ENCODE data around the gene MYL4.
"Not testable (repeated sequence)": the region's sequence is repeated elsewhere in the genome, so short reads cannot be mapped to it uniquely, and the experiment has no call there.

The MYL4 gene

GRCh38 chr17:47210779-47211178 lies 1.6 kb downstream of the MYL4 start:
- Histone ChIP-seq H3K4me3 (ENCODE audit: low read length) (no peak overlapping the region), H3K4me2 (ENCODE audit: low read length) (no peak overlapping the region), H3K4me1 (ENCODE audit: control insufficient read depth, insufficient read depth, low read length) (peaks cover 8% of the 10 kb centered on the region), H3K36me3 (ENCODE audit: insufficient read depth, low read length) (no peaks in the 10 kb centered on the region), H3K9me3 (replicated peaks; ENCODE audit: low read length) (no peaks in the 10 kb centered on the region), H3K27me3 (ENCODE audit: control insufficient read depth, insufficient read depth, low read length) (no peaks in the 10 kb centered on the region), H3K9ac (ENCODE audit: low read depth, low read length) (no peak overlapping the region)

- peaks cover 7% of the 10 kb centered on the region for H3K4me1 ChIP-seq (ENCODE audit: control insufficient read depth, insufficient read depth, low read length)
- no peaks in the 10 kb centered on the region for H3K9me3 ChIP-seq (replicated peaks; ENCODE audit: low read length)
- no peaks in the 10 kb centered on the region for H3K27me3 ChIP-seq (ENCODE audit: control insufficient read depth, insufficient read depth, low read length)
- no peak overlapping the region for H3K9ac ChIP-seq (ENCODE audit: low read depth, low read length)
- no peaks in the 10 kb centered on the region for H3K36me3 ChIP-seq (ENCODE audit: insufficient read depth, low read length)
- H3K4me2 ChIP-seq (ENCODE audit: low read length) = no peak overlapping the region
- H3K4me3 ChIP-seq (ENCODE audit: low read length) = no peak overlapping the region
These were observed 3.3 kb downstream of the MYL4 start for GRCh38 chr17:47212458-47212857.

- Histone ChIP-seq H3K36me3 (ENCODE audit: insufficient read depth, low read length) (no peaks in the 10 kb centered on the region), H3K9me3 (replicated peaks; ENCODE audit: low read length) (no peaks in the 10 kb centered on the region), H3K27me3 (ENCODE audit: control insufficient read depth, insufficient read depth, low read length) (no peaks in the 10 kb centered on the region)
These were observed 4.4 kb downstream of the MYL4 start for GRCh38 chr17:47213540-47213939.

DNA sequence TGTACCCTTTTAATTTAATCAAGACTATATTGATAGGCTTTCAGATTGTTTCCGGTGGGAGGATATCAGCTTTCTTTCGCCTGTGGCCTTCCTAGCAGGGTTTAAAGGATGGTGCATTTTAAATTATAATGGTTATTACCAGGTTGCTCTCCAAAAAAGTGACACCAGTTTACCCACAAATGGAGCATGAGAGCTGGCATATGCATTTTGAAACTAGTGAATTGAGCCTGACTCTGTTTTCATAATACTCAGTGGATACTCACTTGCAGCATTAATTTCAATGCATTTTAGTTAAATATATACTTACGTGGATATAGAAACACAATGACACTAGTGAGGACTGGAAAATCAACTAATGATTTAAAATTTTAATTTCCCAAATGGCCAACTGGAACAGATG lies 5.8 kb downstream of the MYL4 start:
- Histone ChIP-seq H3K4me2 (ENCODE audit: low read length) (no peak overlapping the region), H3K36me3 (ENCODE audit: insufficient read depth, low read length) (no peaks in the 10 kb centered on the region), H3K9ac (ENCODE audit: low read depth, low read length) (no peak overlapping the region), H3K27me3 (ENCODE audit: control insufficient read depth, insufficient read depth, low read length) (no peaks in the 10 kb centered on the region), H3K9me3 (replicated peaks; ENCODE audit: low read length) (no peaks in the 10 kb centered on the region), H3K4me3 (ENCODE audit: low read length) (no peak overlapping the region), H3K4me1 (ENCODE audit: control insufficient read depth, insufficient read depth, low read length) (peaks cover 6% of the 10 kb centered on the region)

More at GRCh38 chr17:47213540-47213939, 4.4 kb downstream of the MYL4 start:
- H3K4me2 ChIP-seq (ENCODE audit: low read length) = no peak overlapping the region
- H3K4me3 ChIP-seq (ENCODE audit: low read length) = no peak overlapping the region
- H3K4me1 ChIP-seq (ENCODE audit: control insufficient read depth, insufficient read depth, low read length) = peaks cover 7% of the 10 kb centered on the region
- H3K9ac ChIP-seq (ENCODE audit: low read depth, low read length) = no peak overlapping the region

- H3K4me3 ChIP-seq (ENCODE audit: low read length); H3K4me2 ChIP-seq (ENCODE audit: low read length); H3K4me1 ChIP-seq (ENCODE audit: control insufficient read depth, insufficient read depth, low read length); H3K36me3 ChIP-seq (ENCODE audit: insufficient read depth, low read length); H3K9me3 ChIP-seq (replicated peaks; ENCODE audit: low read length); H3K27me3 ChIP-seq (ENCODE audit: control insufficient read depth, insufficient read depth, low read length); H3K9ac ChIP-seq (ENCODE audit: low read depth, low read length): not testable (repeated sequence)
These were observed 7.7 kb downstream of the MYL4 start for GRCh38 chr17:47216821-47217220.

- not testable (repeated sequence) for H3K4me2 ChIP-seq (ENCODE audit: low read length); H3K4me3 ChIP-seq (ENCODE audit: low read length); H3K27me3 ChIP-seq (ENCODE audit: control insufficient read depth, insufficient read depth, low read length); H3K4me1 ChIP-seq (ENCODE audit: control insufficient read depth, insufficient read depth, low read length); H3K36me3 ChIP-seq (ENCODE audit: insufficient read depth, low read length); H3K9ac ChIP-seq (ENCODE audit: low read depth, low read length); H3K9me3 ChIP-seq (replicated peaks; ENCODE audit: low read length)
These were observed 8.1 kb downstream of the MYL4 start for GRCh38 chr17:47217279-47217678.

DNA sequence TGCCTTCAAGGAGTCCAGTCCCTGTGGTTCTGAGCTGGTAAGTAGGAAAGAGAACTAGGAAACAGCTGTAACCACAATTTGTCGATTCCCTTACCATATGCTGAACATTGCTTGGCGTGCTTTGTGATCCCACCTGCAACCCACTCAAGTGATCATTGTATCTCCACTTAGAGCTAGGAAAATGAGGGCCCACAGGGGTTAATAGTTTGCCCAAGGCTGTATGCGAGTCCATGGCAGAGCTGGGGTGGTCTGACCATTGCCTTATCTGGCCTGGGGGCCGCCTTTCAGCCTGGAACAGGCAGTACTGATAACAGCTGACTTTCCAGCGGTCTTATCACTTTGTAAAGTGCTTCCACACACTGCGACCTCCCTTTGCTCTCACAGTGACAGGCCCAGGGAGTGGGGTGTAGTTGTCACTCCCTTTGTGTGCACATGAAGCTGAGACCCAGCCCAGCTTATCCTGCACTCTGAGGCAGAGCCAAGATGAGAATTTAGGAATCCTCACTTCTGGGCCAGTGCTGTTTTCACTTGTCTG lies 9.8 kb downstream of the MYL4 start:
- no peak overlapping the region for H3K9ac ChIP-seq (ENCODE audit: low read depth, low read length)
- no peaks in the 10 kb centered on the region for H3K36me3 ChIP-seq (ENCODE audit: insufficient read depth, low read length)
- H3K9me3 ChIP-seq (replicated peaks; ENCODE audit: low read length) = no peaks in the 10 kb centered on the region
- no peak overlapping the region for H3K4me3 ChIP-seq (ENCODE audit: low read length)
- H3K4me1 ChIP-seq (ENCODE audit: control insufficient read depth, insufficient read depth, low read length) = peaks cover 8% of the 10 kb centered on the region
- H3K27me3 ChIP-seq (ENCODE audit: control insufficient read depth, insufficient read depth, low read length) = no peaks in the 10 kb centered on the region
- no peak overlapping the region for H3K4me2 ChIP-seq (ENCODE audit: low read length)

DNA sequence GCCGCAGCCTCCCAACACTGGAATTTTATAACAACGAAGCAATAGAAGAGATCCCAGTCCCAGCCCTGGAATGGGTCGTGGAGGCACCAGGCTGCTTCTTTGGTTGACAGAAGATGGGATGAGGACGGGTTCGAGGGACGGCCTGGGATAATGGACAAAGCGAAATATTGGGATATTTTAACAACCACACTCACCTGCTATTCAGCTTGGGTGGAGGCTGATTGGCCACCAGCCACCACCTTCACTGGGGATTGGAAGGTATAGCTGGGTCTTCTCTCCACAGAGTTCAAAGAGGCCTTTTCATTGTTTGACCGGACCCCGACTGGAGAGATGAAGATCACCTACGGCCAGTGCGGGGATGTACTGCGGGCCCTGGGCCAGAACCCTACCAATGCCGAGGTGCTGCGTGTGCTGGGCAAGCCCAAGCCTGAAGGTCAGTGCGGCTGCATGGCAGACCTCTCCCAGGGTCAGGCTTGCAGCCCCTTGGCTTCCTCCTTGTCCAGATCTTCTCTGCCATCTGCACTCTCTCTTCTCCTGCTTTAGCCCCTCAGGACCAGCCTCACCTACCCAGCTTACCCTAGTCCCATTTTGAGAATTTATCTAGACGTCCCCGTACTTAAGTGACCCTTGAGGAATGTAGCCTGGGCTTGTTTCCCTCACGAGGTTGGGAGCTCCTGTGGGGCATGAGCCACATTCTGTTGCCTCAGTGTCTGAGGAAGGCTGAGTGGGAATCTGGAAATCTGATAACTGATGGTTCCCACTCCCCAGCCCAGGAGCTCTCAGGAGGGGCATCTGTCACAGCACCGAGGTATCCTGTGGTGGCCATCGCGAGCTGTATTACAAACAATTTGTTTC lies 10.7 kb downstream of the MYL4 start:
- Histone ChIP-seq H3K27me3 (ENCODE audit: control insufficient read depth, insufficient read depth, low read length) (no peaks in the 10 kb centered on the region), H3K36me3 (ENCODE audit: insufficient read depth, low read length) (no peaks in the 10 kb centered on the region), H3K9ac (ENCODE audit: low read depth, low read length) (no peak overlapping the region), H3K4me3 (ENCODE audit: low read length) (no peak overlapping the region), H3K9me3 (replicated peaks; ENCODE audit: low read length) (no peaks in the 10 kb centered on the region), H3K4me1 (ENCODE audit: control insufficient read depth, insufficient read depth, low read length) (peaks cover 13% of the 10 kb centered on the region), H3K4me2 (ENCODE audit: low read length) (no peak overlapping the region)

GRCh38 chr17:47220531-47220999 lies 11.4 kb downstream of the MYL4 start:
- peaks cover 20% of the 10 kb centered on the region for H3K4me1 ChIP-seq (ENCODE audit: control insufficient read depth, insufficient read depth, low read length)
- no peak overlapping the region for H3K9ac ChIP-seq (ENCODE audit: low read depth, low read length)
- H3K36me3 ChIP-seq (ENCODE audit: insufficient read depth, low read length) = no peaks in the 10 kb centered on the region
- H3K4me2 ChIP-seq (ENCODE audit: low read length) = no peak overlapping the region
- H3K4me3 ChIP-seq (ENCODE audit: low read length) = no peak overlapping the region
- H3K9me3 ChIP-seq (replicated peaks; ENCODE audit: low read length) = no peaks in the 10 kb centered on the region
- H3K27me3 ChIP-seq (ENCODE audit: control insufficient read depth, insufficient read depth, low read length) = no peaks in the 10 kb centered on the region

GRCh38 chr17:47221154-47221553 lies 12.0 kb downstream of the MYL4 start:
- peaks cover 26% of the 10 kb centered on the region for H3K4me1 ChIP-seq (ENCODE audit: control insufficient read depth, insufficient read depth, low read length)
- H3K4me3 ChIP-seq (ENCODE audit: low read length) = no peak overlapping the region
- H3K27me3 ChIP-seq (ENCODE audit: control insufficient read depth, insufficient read depth, low read length) = no peaks in the 10 kb centered on the region
- H3K4me2 ChIP-seq (ENCODE audit: low read length) = no peak overlapping the region
- H3K9ac ChIP-seq (ENCODE audit: low read depth, low read length) = no peak overlapping the region
- H3K9me3 ChIP-seq (replicated peaks; ENCODE audit: low read length) = no peaks in the 10 kb centered on the region
- no peaks in the 10 kb centered on the region for H3K36me3 ChIP-seq (ENCODE audit: insufficient read depth, low read length)

DNA sequence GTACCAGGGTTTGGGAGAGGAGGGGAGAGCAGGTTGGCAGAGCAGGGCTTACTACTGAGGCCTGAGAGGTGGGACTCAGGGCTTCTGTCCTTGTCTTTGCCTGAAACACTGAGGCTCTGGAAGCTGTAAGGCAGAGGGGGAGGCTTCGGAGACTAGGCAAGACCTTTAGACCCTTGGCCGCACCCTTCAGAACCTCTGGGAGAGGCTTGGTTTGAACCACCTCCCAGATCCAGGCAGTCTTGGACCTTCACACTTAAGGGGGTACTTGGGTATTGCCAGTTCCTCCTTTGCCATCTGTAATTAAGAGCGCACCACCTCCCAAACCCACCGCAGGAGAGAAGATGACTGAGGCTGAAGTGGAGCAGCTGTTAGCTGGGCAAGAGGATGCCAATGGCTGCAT lies 12.9 kb downstream of the MYL4 start:
- H3K27me3 ChIP-seq (ENCODE audit: control insufficient read depth, insufficient read depth, low read length) = no peaks in the 10 kb centered on the region
- H3K36me3 ChIP-seq (ENCODE audit: insufficient read depth, low read length) = no peaks in the 10 kb centered on the region
- no peaks in the 10 kb centered on the region for H3K9me3 ChIP-seq (replicated peaks; ENCODE audit: low read length)
- no peak overlapping the region for H3K9ac ChIP-seq (ENCODE audit: low read depth, low read length)
- H3K4me1 ChIP-seq (ENCODE audit: control insufficient read depth, insufficient read depth, low read length) = peaks cover 28% of the 10 kb centered on the region
- H3K4me3 ChIP-seq (ENCODE audit: low read length) = no peak overlapping the region
- no peak overlapping the region for H3K4me2 ChIP-seq (ENCODE audit: low read length)

GRCh38 chr17:47223007-47223406 lies 13.9 kb downstream of the MYL4 start:
- H3K4me3 ChIP-seq (ENCODE audit: low read length) = no peak overlapping the region
- H3K4me1 ChIP-seq (ENCODE audit: control insufficient read depth, insufficient read depth, low read length) = peaks cover 28% of the 10 kb centered on the region
- no peaks in the 10 kb centered on the region for H3K27me3 ChIP-seq (ENCODE audit: control insufficient read depth, insufficient read depth, low read length)
- no peak overlapping the region for H3K4me2 ChIP-seq (ENCODE audit: low read length)
- no peaks in the 10 kb centered on the region for H3K36me3 ChIP-seq (ENCODE audit: insufficient read depth, low read length)
- no peak overlapping the region for H3K9ac ChIP-seq (ENCODE audit: low read depth, low read length)
- H3K9me3 ChIP-seq (replicated peaks; ENCODE audit: low read length) = no peaks in the 10 kb centered on the region
